ENCODE measurements around the gene SDCCAG8. TPM values are rescaled to one million over a fixed set of nuclear protein-coding genes. Genes with fewer than 3 reads are reported as not detected.

The SDCCAG8 gene
- total and polyA plus RNA-seq, 4 donors: 25.4 to 96.7 (median 48.2) TPM

DNA sequence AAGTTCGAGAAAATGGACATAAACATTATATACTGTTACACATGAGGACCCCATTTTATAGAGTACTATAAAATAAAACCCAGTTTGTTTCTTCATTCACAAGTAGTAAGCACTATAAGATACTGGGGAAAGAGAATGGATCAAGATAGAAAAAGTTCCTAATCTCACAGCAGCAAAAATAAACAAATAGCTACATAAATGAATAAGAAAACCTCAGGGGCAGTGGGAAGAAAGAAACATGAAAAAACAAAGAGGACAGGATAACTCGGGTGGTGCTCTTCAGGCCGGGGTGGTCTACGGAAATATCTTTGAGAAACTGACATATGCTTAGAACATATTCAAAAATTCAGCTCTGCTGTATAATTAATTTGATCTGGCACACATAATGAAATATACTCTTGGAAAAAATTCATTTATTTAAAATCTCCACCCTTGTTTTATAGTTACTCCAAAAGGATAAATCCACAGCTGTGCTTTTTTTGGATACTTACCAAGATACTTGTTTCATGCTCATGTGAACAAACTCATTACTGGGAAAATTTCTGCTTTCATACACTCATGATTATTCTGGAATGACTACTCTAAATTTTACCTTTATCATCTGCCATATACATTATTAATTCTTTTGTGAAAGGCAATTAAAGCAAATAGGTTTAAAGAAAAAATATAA is 20.7 kb upstream of the SDCCAG8 start:
- Histone ChIP-seq H3K4me3 (no peak overlapping the region), H3K27me3 (ENCODE audit: control insufficient read depth in 3 of 3, insufficient read depth in 3 of 3, low read length in 2 of 3) (no peaks in the 10 kb centered on the region), H3K9ac (ENCODE audit: insufficient read depth in 1 of 2, low read length in 2 of 2) (no peak overlapping the region), H3K27ac (ENCODE audit: low read depth in 1 of 2, low read length in 1 of 2) (no peak overlapping the region), H3K9me3 (ENCODE audit: control insufficient read depth in 4 of 4, insufficient read depth in 3 of 4, low read length in 3 of 4) (peaks cover 2 to 12% (median 6%) of the 10 kb centered on the region in 4 donors), H3K4me1 (ENCODE audit: control insufficient read depth in 5 of 5, insufficient read depth in 5 of 5, low read length in 5 of 5) (peaks cover 0 to 12% (median 0%) of the 10 kb centered on the region in 5 donors), H3K36me3 (ENCODE audit: control insufficient read depth in 4 of 4, insufficient read depth in 4 of 4, low read length in 4 of 4) (peaks cover 3 to 11% (median 5%) of the 10 kb centered on the region in 4 donors)
- TF ChIP-seq, protein P1, sequence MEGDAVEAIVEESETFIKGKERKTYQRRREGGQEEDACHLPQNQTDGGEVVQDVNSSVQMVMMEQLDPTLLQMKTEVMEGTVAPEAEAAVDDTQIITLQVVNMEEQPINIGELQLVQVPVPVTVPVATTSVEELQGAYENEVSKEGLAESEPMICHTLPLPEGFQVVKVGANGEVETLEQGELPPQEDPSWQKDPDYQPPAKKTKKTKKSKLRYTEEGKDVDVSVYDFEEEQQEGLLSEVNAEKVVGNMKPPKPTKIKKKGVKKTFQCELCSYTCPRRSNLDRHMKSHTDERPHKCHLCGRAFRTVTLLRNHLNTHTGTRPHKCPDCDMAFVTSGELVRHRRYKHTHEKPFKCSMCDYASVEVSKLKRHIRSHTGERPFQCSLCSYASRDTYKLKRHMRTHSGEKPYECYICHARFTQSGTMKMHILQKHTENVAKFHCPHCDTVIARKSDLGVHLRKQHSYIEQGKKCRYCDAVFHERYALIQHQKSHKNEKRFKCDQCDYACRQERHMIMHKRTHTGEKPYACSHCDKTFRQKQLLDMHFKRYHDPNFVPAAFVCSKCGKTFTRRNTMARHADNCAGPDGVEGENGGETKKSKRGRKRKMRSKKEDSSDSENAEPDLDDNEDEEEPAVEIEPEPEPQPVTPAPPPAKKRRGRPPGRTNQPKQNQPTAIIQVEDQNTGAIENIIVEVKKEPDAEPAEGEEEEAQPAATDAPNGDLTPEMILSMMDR (IDR thresholded peaks at IDR 0.05; ENCODE audit: control extremely low read depth, extremely low read depth): no peak
- ATAC-seq (ENCODE audit: insufficient read depth, low FRiP score): no peak
- peak in 1 of 3 donors; percentile 42 for DNase-seq
- WGBS, 2 donors: 77 to 83% methylated on average over 4 of the region's 4 CpGs

DNA sequence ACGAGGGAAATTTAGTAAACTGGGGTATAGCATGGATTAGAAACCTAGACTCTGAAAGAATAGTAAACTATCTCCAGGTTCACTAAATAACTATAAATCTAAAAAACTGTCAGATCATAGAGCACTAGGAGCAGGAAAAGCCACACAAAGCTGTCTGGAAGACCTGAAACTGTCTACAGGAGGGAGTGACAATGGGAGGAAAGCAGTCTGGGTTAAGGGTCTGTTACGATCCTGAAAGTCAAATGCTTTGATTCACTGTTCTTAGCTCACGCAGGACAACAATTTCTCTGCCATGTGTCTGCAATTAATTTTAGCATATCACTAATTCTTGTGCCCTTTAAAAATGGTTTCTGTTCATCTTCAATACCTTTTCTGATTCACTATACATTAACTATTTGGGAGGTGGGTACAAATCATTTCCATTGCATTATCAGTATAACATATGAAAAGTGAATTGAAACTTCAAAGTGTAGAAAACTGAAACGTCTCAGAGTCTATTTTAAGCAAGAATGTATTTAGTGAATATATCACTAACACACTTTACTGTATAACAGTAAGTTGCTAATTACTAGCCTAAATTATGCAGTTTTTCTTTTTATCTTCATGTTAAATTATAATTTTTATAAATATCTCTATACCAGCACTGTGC is 19.1 kb upstream of the SDCCAG8 start:
- H3K9me3 ChIP-seq (ENCODE audit: control insufficient read depth in 4 of 4, insufficient read depth in 3 of 4, low read length in 3 of 4): peaks cover 0 to 9% (median 3%) of the 10 kb centered on the region in 4 donors
- peaks cover 0 to 12% (median 0%) of the 10 kb centered on the region in 5 donors for H3K4me1 ChIP-seq (ENCODE audit: control insufficient read depth in 5 of 5, insufficient read depth in 5 of 5, low read length in 5 of 5)
- H3K9ac ChIP-seq (ENCODE audit: insufficient read depth in 1 of 2, low read length in 2 of 2): no peak overlapping the region
- DNase-seq (no peak), ATAC-seq (ENCODE audit: insufficient read depth, low FRiP score) (no peak)
- no peak overlapping the region for H3K4me3 ChIP-seq
- TF ChIP-seq, protein P1 (IDR thresholded peaks at IDR 0.05; ENCODE audit: control extremely low read depth, extremely low read depth): no peak
- H3K27me3 ChIP-seq (ENCODE audit: control insufficient read depth in 3 of 3, insufficient read depth in 3 of 3, low read length in 2 of 3): no peaks in the 10 kb centered on the region
- peak overlapping the region in 1 of 2 donors; percentile 33 for H3K27ac ChIP-seq (ENCODE audit: low read depth in 1 of 2, low read length in 1 of 2)
- 67 to 74% methylated on average over 4 of the region's 4 CpGs for WGBS, 2 donors
- peaks cover 3 to 15% (median 5%) of the 10 kb centered on the region in 4 donors for H3K36me3 ChIP-seq (ENCODE audit: control insufficient read depth in 4 of 4, insufficient read depth in 4 of 4, low read length in 4 of 4)

DNA sequence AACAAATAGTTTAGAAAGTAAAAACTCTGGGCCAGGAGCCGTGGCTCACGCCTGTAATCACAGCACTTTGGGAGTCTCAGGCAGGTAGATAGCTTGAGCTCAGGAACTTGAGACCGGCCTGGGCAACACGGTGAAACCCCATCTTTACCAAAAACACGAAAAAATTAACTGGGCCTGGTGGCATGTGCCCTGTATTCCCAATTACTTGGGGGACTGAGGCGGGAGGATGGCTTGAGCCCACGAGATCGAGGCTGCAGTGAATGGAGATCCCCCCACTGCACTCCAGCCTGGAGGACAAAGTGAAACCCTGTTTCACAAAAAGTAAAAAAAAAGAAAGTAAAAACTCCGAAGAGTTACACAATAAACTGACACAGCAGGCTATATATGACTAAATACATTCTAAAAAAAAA is 11.4 kb upstream of the SDCCAG8 start:
- H3K4me3 ChIP-seq: no peak overlapping the region
- WGBS, 2 donors: 70 to 81% methylated on average over 9 of the region's 9 CpGs
- TF ChIP-seq, protein P1 (IDR thresholded peaks at IDR 0.05; ENCODE audit: control extremely low read depth, extremely low read depth): no peak
- H3K27ac ChIP-seq (ENCODE audit: low read depth in 1 of 2, low read length in 1 of 2): no peak overlapping the region
- no peak for ATAC-seq (ENCODE audit: insufficient read depth, low FRiP score)
- H3K9ac ChIP-seq (ENCODE audit: insufficient read depth in 1 of 2, low read length in 2 of 2): no peak overlapping the region
- peaks cover 0 to 16% (median 0%) of the 10 kb centered on the region in 5 donors for H3K4me1 ChIP-seq (ENCODE audit: control insufficient read depth in 5 of 5, insufficient read depth in 5 of 5, low read length in 5 of 5)
- DNase-seq: no peak
- no peaks in the 10 kb centered on the region for H3K27me3 ChIP-seq (ENCODE audit: control insufficient read depth in 3 of 3, insufficient read depth in 3 of 3, low read length in 2 of 3)
- peaks cover 0 to 5% (median 0%) of the 10 kb centered on the region in 4 donors for H3K9me3 ChIP-seq (ENCODE audit: control insufficient read depth in 4 of 4, insufficient read depth in 3 of 4, low read length in 3 of 4)
- H3K36me3 ChIP-seq (ENCODE audit: control insufficient read depth in 4 of 4, insufficient read depth in 4 of 4, low read length in 4 of 4): peaks cover 0 to 4% (median 0%) of the 10 kb centered on the region in 4 donors
